Non-pigmented ciliary epithelial cell (primary cell): ENCODE measurements around the gene LAMA2.

Experiments
- DNase-seq: peaks from one replicate; pipeline ENCODE4 v3.0.0-alpha.2; 2010; ENCODE audit warnings: low read depth

The LAMA2 gene

GRCh38 chr6:128882991-128883611, at the start of gene LAMA2:
Gene LAMA2 (plus strand): TSS chr6:128883138. CDS start chr6:128883246, 108 bp downstream.
- DNase-seq: no peak

GRCh38 chr6:128836761-128837160, 46.2 kb upstream of the LAMA2 start:
- no peak for DNase-seq

GRCh38 chr6:128841518-128841917, 41.4 kb upstream of the LAMA2 start:
- DNase-seq: no peak

- no peak for DNase-seq
These were observed 38.3 kb upstream of the LAMA2 start for GRCh38 chr6:128844598-128844997.

- DNase-seq: no peak
These were observed 35.3 kb upstream of the LAMA2 start for GRCh38 chr6:128847431-128848210.

- DNase-seq: no peak
These were observed 34.6 kb upstream of the LAMA2 start for GRCh38 chr6:128848212-128848935.

GRCh38 chr6:128855581-128856085, 27.3 kb upstream of the LAMA2 start:
- DNase-seq: no peak

- DNase-seq: no peak
These were observed 25.1 kb upstream of the LAMA2 start for GRCh38 chr6:128857806-128858205.

- DNase-seq: no peak
These were observed 22.2 kb upstream of the LAMA2 start for GRCh38 chr6:128860782-128861181.

GRCh38 chr6:128863983-128864382, 19.0 kb upstream of the LAMA2 start:
- no peak for DNase-seq

- no peak for DNase-seq
These were observed 12.2 kb upstream of the LAMA2 start for GRCh38 chr6:128870746-128871145.

GRCh38 chr6:128874863-128875262, 8.1 kb upstream of the LAMA2 start:
- no peak for DNase-seq

GRCh38 chr6:128882560-128882959, 378 bp upstream of the LAMA2 start:
- no peak for DNase-seq

GRCh38 chr6:128883906-128884305, 968 bp downstream of the LAMA2 start:
- DNase-seq: no peak

GRCh38 chr6:128885381-128885780, 2.4 kb downstream of the LAMA2 start:
- no peak for DNase-seq

- DNase-seq: no peak
These were observed 3.8 kb downstream of the LAMA2 start for GRCh38 chr6:128886706-128887105.

- no peak for DNase-seq
These were observed 5.7 kb downstream of the LAMA2 start for GRCh38 chr6:128888444-128889175.

- no peak for DNase-seq
These were observed 6.9 kb downstream of the LAMA2 start for GRCh38 chr6:128889870-128890269.

GRCh38 chr6:128892079-128892478, 9.1 kb downstream of the LAMA2 start:
- DNase-seq: no peak

- DNase-seq: no peak
These were observed 16.6 kb downstream of the LAMA2 start for GRCh38 chr6:128899341-128900050.

GRCh38 chr6:128903715-128904114, 20.8 kb downstream of the LAMA2 start:
- DNase-seq: no peak
